Osteoblast (primary cell): ENCODE data around the gene NSD2. TPM values are rescaled to one million over a fixed set of nuclear protein-coding genes. Genes with fewer than 3 reads are reported as not detected.
A peak's percentile ranks its signal among the peaks of the same experiment; 100 is the strongest.

Source experiments
- DNase-seq: peaks from one replicate; pipeline ENCODE4 v3.0.0; 2011; ENCODE audit warnings: low spot score, mixed read lengths; ENCODE audit not compliant: insufficient read length; ENCODE audit errors: missing footprints
- H2AFZ ChIP-seq: 2 replicates; pipeline ENCODE4 v1.6.0; 2011; ENCODE audit warnings: mild to moderate bottlenecking, low read length
- H3K27ac ChIP-seq: 2 replicates; pipeline ENCODE4 v1.5.1; 2011; ENCODE audit warnings: mild to moderate bottlenecking, low read depth, low read length, moderate library complexity
- H3K27me3 ChIP-seq: 2 replicates; pipeline ENCODE4 v1.6.0; 2012; ENCODE audit warnings: mild to moderate bottlenecking, control low read depth, inconsistent platforms, low read length, moderate library complexity; ENCODE audit not compliant: insufficient read depth
- H3K36me3 ChIP-seq: 2 replicates; pipeline ENCODE4 v1.5.1; 2011; ENCODE audit warnings: mild to moderate bottlenecking, low read length, control low read depth, moderate library complexity; ENCODE audit not compliant: insufficient read depth
- H3K4me1 ChIP-seq: 2 replicates; pipeline ENCODE4 v1.5.1; 2011; ENCODE audit warnings: mild to moderate bottlenecking, low read length, control low read depth, moderate library complexity; ENCODE audit not compliant: insufficient read depth
- H3K4me2 ChIP-seq: 2 replicates; pipeline ENCODE4 v1.6.0; 2011; ENCODE audit warnings: mild to moderate bottlenecking, low read length; ENCODE audit not compliant: insufficient read depth
- H3K4me3 ChIP-seq: fragments of 200-600 bp; sonication (generic); 3 replicates; pipeline ENCODE4 v1.5.1; 2012; ENCODE audit warnings: mild to moderate bottlenecking, low read length, inconsistent platforms; ENCODE audit not compliant: insufficient read depth
- H3K79me2 ChIP-seq: 2 replicates; pipeline ENCODE4 v1.6.0; 2012; ENCODE audit warnings: mild to moderate bottlenecking, low read length, control low read depth, inconsistent platforms; ENCODE audit not compliant: insufficient read depth
- H3K9me3 ChIP-seq: 2 replicates; pipeline ENCODE4 v1.5.1; 2011; ENCODE audit warnings: low read depth, low read length, control low read depth
- H4K20me1 ChIP-seq: 2 replicates; pipeline ENCODE4 v1.6.0; 2012; ENCODE audit warnings: mild to moderate bottlenecking, low read length, control low read depth; ENCODE audit not compliant: insufficient read depth
- CTCF ChIP-seq: IDR thresholded peaks from 2 replicates; pipeline ENCODE4 v1.5.1; 2011; ENCODE audit warnings: mild to moderate bottlenecking, low read depth, low read length, moderate library complexity; ENCODE audit errors: extremely low read depth
- total RNA-seq: library from RNA; depleted of rRNA; stranded (reverse); fragments of >200 nt; gene quantifications from 2 replicates; pipeline ENCODE4 v1.2.3, GENCODE V29; 2012

The NSD2 gene
- total RNA-seq, 1 donor = 58.6 TPM

- Histone ChIP-seq H3K9me3 (no peaks in the 10 kb centered on the region), H3K27me3 (no peaks in the 10 kb centered on the region), H4K20me1 (peaks cover 21% of the 10 kb centered on the region), H3K4me1 (peaks cover 23% of the 10 kb centered on the region), H2AFZ (no peak overlapping the region), H3K79me2 (peaks cover 42% of the 10 kb centered on the region), H3K4me2 (no peak overlapping the region), H3K4me3 (no peak overlapping the region), H3K36me3 (peaks cover 71% of the 10 kb centered on the region), H3K27ac (no peak overlapping the region)
- TF ChIP-seq CTCF = no peak
- no peak for DNase-seq
Observed at GRCh38 chr4:1837069-1837468, 34.1 kb upstream of the NSD2 start.

DNA sequence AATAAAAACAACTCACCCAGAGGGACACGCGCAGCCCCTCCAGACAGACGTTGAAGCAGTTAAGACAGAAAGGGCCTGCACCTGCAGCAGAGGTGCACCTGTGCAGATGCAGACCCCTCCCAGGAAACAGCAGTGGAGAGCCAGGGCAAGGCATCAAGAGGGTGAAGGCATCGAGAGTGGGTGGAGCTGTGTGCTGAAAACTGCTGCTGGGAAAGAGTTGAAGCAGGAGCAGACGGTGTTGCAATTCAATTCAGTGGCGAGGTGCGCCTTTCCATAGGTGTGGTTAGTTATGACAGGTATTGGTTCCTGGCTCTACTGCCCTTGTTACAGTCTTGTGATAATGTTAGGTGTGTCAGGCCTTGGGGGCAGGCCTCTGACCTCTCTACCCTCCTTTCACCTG, 31.9 kb upstream of the NSD2 start:
- TF ChIP-seq CTCF = no peak
- Histone ChIP-seq H3K4me3 (no peak overlapping the region), H3K27ac (no peak overlapping the region), H3K36me3 (peaks cover 63% of the 10 kb centered on the region), H3K9me3 (no peaks in the 10 kb centered on the region), H3K4me1 (peaks cover 32% of the 10 kb centered on the region), H2AFZ (no peak overlapping the region), H3K4me2 (no peak overlapping the region), H3K27me3 (no peaks in the 10 kb centered on the region), H4K20me1 (peaks cover 37% of the 10 kb centered on the region), H3K79me2 (peaks cover 55% of the 10 kb centered on the region)
- no peak for DNase-seq

- Histone ChIP-seq H3K4me2 (no peak overlapping the region), H3K27ac (no peak overlapping the region), H3K36me3 (peaks cover 57% of the 10 kb centered on the region), H2AFZ (no peak overlapping the region), H3K4me1 (peaks cover 20% of the 10 kb centered on the region), H4K20me1 (peaks cover 38% of the 10 kb centered on the region), H3K9me3 (no peaks in the 10 kb centered on the region), H3K27me3 (no peaks in the 10 kb centered on the region), H3K79me2 (peaks cover 57% of the 10 kb centered on the region), H3K4me3 (no peak overlapping the region)
- TF ChIP-seq CTCF = no peak
- peak; percentile 64 for DNase-seq
Observed at GRCh38 chr4:1841201-1841886, 29.8 kb upstream of the NSD2 start.

DNA sequence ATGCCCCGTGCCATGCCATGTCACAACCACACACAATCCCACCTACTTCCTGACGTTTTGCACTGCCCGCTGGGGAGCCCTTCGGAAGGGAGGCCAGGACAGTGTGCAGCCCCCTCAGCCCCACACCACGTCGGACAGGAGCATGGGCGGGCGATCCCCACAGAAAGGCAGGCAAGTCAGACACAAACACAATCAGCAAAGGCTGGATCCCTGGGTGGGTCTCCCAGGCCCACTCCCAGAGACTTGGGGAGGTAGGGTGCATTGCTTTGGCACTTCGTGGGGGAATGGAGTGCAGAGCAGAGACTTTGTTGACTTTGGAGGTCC, 29.3 kb upstream of the NSD2 start:
- Histone ChIP-seq H3K4me3 (no peak overlapping the region), H2AFZ (no peak overlapping the region), H4K20me1 (peaks cover 33% of the 10 kb centered on the region), H3K4me2 (no peak overlapping the region), H3K27me3 (no peaks in the 10 kb centered on the region), H3K79me2 (peaks cover 56% of the 10 kb centered on the region), H3K9me3 (no peaks in the 10 kb centered on the region), H3K36me3 (peaks cover 57% of the 10 kb centered on the region), H3K27ac (peak overlapping the region; percentile 33), H3K4me1 (peaks cover 20% of the 10 kb centered on the region)
- no peak for DNase-seq
- no peak for TF ChIP-seq CTCF
